AML-193 (cell line): ENCODE data around the gene SLC6A13.
"Not testable (repeated sequence)": the region's sequence is repeated elsewhere in the genome, so short reads cannot be mapped to it uniquely, and the experiment has no call there.

Source experiments
- DNase-seq, 2 experiments: peaks; one replicate each; lab custom pipeline; 2025; lab: John Stamatoyannopoulos, UW

Gene SLC6A13

DNA sequence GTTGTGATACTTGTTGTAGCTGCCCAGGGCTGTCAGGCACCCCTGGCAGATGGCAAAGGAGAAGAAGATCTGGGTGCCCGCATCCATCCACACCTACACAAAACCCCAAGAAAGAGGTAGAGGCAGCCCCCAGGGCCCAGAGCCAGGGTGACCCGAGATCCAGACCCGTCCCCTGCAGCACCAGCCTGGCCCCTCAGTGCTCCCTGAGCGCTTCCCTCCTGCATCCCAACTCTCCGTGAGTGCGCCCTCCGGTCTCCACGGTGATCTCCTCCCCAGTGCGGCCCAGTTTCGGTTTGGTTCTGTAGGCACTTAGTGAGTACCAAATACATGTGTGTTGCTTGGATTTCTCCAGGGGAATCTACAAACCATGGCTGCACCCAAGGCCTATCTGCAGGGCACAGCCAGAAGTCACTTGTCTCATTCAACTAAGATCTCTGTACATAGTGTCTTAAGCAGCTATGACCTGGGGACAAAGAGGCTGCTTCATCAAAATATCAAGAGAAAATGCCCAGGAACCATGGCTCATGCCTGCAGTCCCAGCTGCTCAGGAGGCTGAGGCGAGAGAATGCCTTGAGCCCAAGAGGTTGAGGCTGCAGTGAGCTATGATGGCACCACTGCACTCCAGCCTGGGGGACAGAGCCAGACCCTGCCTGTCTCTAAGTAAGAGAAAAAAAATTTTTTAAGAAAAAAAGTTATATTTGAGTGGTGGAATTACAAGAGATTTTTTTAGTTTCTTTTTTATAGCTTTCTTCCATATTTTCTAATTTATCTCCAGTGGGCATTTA lies 64.5 kb downstream of the SLC6A13 start:
- DNase-seq: no peak

DNA sequence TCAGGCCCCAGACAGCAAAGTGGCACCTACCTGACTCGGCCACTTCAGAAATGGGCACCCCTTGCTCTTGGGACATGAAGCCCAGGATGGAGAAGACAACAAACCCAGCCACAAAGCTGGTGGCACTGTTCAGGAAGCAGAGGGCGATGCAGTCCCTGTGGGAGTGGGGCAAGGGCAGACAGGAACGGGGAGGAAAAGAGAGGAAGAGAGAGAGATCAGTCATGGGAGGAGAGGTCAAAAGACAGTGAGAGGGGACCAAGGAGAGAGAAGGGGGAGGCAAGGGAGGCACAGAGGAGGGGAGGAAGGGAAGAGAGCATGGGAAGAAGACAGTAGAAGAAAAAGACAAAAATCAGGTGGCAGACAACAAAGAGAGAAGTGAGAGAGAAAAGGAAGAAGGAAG lies 65.3 kb downstream of the SLC6A13 start:
- no peak for DNase-seq

DNA sequence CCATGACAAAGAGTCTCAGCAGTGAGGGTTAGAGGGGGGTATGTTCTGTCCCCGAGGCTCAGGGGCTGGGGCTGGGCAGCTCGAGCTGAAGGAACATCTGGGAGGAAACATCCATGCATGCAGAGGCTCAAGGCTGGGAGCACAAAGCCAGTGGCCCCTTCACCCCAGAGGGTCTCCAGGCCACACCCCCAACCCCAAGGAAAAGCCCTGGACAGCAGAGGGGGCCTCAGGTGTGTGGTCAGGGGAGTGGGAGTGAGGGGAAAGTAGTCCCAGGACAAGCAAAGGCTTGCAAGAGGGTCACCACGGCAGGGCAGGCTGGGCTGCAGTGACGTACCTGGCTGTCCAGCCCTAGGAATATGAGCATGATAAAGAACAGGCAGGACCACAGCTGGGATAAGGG lies 66.2 kb downstream of the SLC6A13 start:
- DNase-seq: no peak

DNA sequence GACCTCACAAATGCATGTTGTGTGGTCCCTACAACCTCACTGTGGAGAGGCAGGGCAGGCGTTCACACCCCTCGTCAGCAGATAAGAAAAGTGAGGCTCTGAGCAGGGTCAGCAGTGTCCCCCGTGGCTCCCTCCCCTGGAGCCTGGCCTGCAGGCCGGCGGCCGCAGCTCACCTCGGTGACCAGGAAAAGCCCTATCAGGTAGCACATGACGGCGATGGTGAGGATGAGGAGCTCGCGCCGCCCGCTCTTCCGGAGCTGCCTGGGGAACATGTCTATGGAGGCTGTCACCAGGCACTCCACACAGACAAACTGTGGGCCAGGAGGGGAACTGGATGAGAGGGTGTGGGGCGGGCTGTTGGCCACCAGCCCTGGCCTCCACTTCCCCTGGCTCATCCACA lies 66.7 kb downstream of the SLC6A13 start:
- DNase-seq: no peak

DNA sequence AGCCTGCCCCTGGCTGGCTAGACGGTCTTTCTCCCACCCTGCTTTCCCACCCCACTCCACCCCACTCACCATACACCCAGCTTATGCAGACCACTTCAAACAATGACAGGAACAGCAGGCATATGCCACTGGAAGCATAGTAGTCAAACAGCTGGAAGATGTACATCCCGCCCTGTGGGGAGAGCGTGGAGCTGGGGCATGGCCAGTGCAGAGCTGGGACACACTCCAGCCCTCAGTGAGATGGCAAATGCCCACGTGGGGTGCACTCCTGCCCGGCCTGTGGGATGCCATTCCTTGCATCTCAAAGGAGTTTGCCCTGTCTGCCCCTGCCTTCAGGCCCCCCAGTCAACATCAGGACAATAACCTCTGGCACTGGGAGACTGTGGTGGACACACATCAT lies 67.5 kb downstream of the SLC6A13 start:
- no peak for DNase-seq

DNA sequence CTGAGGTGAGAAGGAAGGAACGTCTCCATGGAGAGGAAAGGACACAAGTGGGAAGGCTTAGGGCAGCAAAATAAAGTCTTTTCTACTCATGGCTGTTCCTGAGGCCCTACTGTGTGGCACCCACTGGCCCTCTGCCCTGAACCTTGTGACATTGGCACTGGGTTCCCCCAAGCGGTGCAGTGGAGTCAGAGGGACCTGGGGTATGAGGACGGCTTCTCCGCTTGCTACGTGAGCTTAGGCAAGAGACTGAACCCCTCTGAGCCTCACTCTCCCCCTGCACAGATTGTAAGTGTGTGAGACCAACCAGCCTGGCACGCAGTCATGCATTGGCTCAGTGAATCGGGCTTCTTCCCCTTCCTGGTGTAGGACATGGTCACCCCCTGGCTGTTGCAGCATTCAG lies 68.4 kb downstream of the SLC6A13 start:
- DNase-seq: no peak

DNA sequence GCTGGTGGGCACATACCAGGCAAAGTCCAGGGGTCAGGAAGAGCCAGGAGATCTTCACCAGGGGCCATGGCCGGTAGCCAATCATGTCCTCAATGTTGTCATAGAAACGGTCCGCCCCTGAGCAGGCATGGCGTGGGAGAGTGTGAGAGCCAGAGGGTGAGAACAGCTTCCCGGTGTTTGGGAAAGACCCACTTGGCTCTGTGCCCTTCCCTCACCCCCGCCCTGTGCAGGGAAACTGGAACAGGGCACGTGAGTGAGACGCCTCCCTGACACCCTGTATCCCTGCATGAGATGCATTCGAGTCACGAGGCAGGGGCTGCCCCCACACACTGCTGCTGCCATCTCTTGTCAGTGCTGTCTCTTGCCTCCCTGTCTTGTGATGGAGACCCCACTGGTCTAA lies 69.4 kb downstream of the SLC6A13 start:
- DNase-seq: no peak

DNA sequence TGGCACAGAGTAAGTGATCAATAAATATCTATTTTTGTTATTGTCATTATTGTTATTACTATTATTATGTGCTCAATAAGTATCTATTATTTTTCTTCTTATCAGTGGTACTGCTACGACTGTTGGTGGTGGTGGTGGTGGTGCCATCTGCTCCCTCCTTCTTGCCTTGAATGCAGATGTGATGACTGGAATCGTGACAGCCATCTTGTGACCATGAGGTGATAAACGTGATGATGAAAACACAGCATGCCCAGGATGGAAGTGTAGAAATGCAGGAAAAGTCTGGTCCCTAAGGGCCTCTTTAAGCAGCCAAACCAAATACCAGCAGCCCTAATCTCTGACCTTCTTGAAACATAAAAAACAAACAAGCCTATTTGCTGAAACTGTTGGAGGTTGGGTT lies 71.1 kb downstream of the SLC6A13 start:
- no peak for DNase-seq

DNA sequence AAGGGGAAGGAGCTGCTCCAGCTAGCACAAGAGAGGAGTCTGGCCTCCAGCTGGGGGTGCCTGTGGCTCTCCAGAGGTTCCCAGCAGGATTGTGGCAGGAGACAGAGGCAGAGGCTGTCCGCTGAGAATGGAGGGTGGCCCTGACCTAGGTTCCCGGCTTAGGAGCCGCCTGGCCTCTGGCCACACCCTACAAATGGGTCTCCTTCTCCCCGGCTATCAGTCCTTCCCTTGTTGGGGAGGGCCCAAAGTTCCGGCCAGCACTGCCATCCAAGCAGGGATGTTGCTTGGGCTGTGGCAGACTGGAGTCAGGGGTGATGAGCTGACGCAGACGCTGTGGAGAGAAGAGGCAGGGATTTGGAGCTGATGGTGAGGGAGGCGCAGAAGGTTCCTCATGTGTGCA lies 71.8 kb downstream of the SLC6A13 start:
- no peak for DNase-seq

DNA sequence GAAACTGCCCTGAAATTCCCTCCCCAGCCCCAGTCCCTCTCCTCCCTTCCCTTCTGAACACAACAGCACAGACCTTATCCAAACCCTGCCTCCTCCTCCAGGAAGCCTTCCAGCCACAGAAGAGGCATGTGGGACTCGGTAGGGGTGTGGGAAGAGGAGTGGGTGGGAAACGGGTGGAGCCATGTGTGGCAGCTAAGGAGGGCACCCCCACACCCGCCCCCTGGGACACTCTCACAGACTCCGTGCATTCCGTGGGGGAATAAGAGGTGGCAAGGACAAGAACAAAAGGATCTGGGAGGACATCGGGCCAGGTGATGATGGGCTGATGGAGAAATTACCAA lies 73.0 kb downstream of the SLC6A13 start:
- DNase-seq: no peak

DNA sequence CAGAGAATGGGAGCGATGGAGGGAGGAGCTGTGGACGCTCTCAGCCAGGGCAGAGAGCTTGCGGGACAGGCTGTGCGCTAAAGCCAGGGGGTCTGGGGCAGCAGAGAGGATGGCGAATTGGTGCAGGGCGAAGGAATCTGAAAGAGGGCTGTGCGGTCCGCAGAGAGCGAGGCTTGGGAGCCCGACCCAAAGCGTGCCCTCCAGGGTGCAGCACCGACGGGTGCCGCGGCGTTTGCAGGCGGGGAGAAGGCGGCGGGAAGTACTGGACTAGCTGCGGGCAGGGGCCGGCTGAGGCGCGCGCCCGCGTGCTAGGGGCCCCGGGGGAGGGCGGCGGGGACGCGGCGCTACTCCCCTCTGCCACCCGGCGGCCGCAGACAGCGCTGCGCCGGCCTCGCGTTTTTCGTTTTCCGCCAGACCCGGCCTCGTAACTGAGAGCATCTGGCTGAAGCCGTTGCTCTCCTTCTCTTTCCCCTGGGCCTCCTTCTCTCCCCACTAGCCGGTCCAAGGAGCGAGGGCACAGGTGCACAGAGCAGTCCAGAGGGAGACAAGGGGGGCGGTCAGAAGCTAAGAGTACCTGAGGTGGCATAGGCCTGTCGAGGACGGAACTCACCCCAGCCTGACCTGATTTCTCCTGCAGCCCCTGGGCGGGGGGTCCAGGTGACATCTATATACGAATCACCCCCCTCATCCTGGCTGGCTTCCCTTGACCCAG lies 73.6 kb downstream of the SLC6A13 start:
- no peak for DNase-seq

DNA sequence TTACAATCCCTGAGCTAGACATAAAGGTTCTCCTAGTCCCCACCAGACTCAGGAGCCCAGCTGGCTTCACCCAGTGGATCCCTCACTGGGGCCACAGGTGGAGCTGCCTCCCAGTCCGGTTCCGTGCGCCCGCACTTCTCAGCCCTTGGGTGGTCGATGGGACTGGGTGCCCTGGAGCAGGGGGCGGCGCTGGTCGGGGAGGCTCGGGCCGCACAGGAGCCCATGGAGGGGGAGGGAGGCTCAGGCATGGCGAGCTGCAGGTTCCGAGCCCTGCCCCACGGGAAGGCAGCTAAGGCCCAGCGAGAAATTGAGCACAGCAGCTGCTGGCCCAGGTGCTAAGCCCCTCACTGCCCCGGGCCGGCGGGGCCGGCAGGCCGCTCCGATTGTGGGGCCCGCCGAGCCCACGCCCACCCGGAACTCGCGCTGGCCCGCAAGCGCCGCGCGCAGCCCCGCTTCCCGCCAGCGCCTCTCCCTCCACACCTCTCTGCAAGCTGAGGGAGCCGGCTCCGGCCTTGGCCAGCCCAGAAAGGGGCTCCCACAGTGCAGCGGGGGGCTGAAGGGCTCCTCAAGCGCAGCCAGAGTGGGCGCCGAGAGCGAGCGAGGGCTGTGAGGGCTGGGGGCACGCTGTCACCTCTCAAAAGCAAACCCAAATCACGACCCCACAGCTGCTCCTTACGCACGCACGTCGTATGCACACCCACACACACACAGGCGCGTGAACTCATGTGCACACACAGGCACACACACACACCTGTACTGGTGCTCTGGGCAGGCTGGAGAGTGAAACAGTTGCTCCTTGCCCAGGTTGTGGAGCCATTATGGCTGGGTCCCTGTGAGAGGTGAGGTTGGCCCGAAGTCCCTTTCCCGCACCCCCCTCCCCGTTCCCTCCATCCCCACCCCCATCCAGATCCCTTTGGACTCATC lies 74.4 kb downstream of the SLC6A13 start:
- not testable (repeated sequence) for DNase-seq

DNA sequence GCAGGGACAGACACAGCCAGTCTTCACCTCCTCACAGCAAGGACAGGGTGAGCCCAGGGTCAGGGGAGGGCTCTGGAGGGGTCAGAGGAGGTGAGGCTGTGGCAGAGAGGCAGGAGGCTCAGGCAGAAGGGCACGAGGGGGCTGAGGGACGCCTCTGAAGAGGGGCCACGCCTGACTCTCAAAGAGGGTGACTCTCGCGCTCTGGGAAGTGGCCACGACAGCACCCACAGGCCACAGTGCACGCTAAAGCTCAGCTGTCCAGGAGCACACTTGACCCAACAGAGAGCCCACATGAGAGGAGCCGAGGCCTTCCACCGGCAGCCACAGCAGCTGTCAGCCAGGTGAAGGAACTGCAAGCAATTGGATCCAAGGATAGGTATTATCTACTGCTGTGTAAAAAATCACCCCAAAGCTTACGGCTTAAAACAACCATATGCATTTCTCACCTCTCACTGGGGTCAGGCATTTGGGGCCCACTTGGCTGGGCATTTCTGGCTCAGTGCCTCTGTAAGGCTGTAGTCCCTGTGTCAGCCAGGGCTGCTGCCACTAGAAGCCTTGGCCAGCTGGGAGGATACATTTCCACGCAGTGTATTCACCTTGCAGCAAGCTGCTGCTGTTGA lies 76.5 kb downstream of the SLC6A13 start:
- DNase-seq: no peak

DNA sequence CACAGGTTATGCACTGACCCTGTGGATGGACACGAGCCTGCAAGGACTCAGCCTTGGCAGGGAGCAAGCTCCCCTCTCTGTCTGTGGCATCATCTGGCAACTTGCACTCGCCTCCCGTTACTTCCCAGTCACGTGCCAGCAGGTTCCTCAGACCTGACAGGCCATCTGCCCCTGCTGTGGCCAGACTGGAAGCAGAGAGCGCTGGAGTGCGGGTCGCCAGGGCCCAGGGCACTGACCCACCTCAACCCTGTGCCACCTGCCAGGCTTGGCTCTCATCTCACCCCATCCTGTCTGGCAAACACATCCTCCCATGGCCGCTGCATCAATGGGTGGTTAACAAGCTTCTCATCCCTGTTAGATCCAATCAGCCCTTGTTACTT lies 77.1 kb downstream of the SLC6A13 start:
- no peak for DNase-seq

DNA sequence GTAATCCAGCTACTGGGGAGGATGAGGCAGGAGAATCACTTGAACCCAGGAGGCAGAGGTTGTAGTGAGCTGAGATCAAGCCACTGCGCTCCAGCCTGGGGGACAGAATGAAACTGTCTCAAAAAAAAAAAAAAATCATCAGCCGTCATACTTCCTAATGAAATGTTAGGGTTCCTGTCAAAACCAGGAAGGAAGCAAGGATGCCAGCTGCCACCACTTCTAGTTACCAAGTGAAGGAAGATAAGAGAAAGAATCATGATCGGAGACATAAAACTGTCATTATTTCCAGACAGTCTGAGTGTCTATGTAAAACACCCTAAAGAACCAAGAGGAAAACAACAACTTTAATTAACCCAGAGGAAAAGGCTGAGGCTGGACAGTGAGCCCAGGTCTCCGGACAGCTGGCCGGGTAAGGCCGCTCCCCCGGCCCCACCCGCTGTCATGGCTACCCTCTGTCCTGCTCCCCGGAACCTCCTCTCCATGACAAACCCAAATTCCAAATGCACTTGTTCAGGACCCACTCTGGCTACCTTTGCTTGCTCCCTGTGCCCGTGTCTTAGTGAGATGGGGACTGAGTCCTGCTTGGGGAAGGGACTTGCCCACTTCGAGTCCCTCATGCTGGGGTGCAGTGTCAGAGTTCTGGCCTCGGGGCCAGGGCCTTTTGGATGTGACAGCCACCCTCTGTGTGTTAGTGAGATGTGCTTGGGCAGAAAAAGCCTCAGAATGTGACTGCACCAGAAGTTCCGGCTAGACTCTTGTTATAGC lies 77.6 kb downstream of the SLC6A13 start:
- DNase-seq: no peak

DNA sequence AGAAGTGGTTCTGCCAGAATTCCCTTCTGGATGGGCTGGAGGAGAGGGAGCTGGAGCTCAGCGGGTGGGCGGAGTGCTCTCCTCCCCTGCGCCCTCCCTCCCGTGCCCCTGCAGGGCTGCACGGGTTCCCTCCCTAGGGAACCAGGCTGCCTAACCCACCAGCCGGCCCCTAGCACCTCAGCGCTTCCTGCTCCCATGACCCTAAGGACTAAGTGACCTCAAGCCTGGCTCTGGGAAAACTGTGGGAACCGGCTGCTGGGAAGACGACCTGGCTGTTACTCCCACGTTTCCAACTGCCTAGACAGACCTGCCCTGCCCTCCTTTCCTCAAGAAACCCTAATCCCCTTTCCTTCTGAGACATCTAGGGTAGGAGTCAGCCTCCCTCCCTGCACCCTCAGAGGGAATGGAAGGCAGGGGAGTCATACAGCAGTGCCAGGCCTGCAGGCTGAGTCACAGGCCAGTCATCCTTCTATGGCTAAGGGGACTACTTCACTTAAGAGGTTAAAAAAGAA lies 80.2 kb downstream of the SLC6A13 start:
- DNase-seq: no peak

DNA sequence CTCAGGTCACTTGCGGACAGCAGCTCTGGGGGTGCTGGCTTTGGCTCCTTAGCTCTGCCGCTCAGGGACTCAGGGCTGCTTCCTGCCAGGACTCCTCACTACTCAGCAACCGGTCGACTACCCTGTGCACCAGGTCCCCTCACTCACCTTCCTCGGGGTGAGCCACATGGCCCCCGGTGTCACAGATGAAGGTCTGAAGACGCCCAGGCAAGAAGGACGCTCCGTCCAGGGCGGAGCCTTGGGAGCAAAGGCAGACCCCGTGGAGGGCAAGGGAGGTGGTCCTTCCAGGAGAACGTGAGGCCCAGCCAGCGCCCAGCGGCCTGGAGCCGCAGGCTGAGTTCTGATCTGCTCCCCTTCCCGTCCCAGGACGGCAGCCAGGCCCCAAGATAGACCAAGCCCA lies 80.7 kb downstream of the SLC6A13 start:
- DNase-seq: no peak

DNA sequence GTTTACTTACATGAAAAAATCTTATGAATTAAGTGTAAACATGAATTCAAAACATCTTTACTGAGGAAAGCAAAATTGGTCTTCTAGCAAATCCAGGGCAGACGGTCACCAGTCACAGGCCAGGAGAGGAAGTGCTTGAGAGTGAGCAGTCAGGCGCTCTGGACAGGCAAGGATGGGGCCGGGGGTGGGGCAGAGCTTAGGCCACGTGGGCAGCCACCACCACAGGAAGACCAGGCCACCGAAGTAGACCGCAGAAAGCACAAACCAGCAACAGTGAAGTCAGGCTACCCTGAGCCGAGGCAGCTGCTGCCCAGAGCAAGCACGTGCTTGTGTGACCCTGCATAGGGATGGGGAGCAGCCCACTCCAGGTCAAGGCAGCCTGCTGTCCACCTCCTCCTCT lies 82.2 kb downstream of the SLC6A13 start:
- peak; percentile 58 to 71 for DNase-seq

DNA sequence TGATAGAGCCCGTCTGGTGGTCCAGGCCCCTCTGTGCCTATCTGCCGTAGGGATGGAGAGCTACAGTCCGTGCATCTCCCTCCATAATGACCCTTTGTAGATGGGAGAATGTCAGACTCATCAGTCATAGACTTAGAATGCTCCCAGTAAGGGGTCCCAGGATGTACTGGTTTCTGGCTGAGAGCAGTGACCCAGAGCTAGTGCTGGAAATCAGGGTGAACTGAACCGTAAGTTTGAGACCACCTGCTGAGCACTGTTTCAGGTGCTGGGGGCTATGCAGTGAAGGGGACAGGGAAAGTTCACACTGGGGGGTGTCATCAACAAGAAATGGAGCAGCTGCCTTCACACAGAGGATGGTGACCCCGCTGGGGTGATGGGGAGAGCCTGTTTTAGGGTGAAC lies 82.8 kb downstream of the SLC6A13 start:
- DNase-seq: no peak

DNA sequence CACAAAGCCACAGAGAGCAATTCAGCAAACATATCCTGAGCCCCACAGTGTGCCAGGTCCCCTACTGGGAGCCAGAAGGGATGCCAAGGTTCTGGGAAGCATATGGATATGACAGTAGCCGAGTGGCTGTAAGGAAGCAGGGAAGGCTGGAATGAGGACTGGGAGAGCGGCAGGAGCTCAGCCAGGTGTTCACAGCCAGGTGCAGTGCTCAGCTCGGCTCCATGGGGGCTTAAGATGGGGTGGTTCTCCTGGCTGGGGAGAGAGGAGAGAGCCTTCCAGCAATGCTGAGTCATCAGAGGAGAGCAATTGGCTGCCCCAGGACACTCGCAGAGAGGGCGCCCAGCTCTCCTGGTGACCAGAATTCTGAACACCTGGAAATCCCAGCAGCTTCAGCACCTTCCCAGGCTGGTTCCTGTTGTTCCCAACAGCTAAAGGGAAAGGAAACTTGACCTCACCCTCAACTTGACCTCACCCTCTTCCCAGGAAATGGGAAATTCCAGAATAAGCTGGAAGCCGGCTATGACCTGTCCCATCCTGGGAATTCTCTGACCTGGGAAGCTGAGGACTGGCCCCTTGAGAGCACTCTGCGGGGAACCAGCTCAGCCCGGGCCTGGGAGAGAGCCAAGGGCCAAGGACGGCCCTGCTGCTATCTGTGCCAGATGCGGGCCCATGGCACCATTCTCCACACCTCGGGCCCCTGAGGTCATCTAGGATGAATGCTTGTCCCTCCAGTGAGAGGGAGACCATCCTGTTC lies 83.3 kb downstream of the SLC6A13 start:
- DNase-seq: no peak

DNA sequence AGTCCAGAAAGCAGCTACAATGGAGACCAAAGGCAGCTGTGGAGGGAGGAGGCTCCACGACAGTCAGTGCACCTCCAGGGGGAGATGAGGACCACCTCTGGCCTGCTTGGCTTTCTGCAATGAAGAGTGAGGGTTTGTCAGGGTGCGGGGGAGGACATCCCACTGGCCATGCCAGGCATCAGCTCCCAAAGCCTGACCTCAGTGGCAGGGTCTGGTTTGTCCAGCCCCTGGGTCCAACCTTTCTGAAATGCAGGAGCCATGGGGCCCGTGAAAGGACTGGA lies 83.9 kb downstream of the SLC6A13 start:
- no peak for DNase-seq
